ENCODE measurements around the gene EVA1A.

- TF ChIP-seq ZFP3 (CRISPR knock-in tag; IDR thresholded peaks at IDR 0.05) (no peak), SNAI2 (CRISPR knock-in tag; IDR thresholded peaks at IDR 0.05) (no peak), CSDC2 (CRISPR knock-in tag; IDR thresholded peaks at IDR 0.05) (no peak), ZFP30 (CRISPR knock-in tag; IDR thresholded peaks at IDR 0.05) (no peak), CREB5 (CRISPR knock-in tag; IDR thresholded peaks at IDR 0.05; ENCODE audit: low read depth) (no peak), TCF4 (CRISPR knock-in tag; IDR thresholded peaks at IDR 0.05; ENCODE audit: borderline replicate concordance) (no peak), BACH2 (CRISPR knock-in tag; IDR thresholded peaks at IDR 0.05; ENCODE audit: borderline replicate concordance) (no peak)
Measured at GRCh38 chr2:75594596-75594995, 33.9 kb upstream of the EVA1A start.

Data from SK-N-SH treated with all-trans-retinoic acid at 6 μM for 48 hours (cell line).